Stimulated activated CD4-positive, alpha-beta T cell treated with anti-CD3 and anti-CD28 coated beads, Interleukin-15, amount 100 ng/mL, for 1 hour (primary cell): ENCODE results near the gene SFMBT2.
"Not testable (repeated sequence)": the region's sequence is repeated elsewhere in the genome, so short reads cannot be mapped to it uniquely, and the experiment has no call there.

Source experiments
- DNase-seq, 2 donors: peaks; one replicate each; pipeline ENCODE4 v3.0.0-alpha.2; 2020; ENCODE audit warnings: low read depth in 1 of 2, low spot score in 1 of 2

SFMBT2 gene

GRCh38 chr10:7301006-7301778 lies 109.6 kb downstream of the SFMBT2 start:
- DNase-seq = no peak

GRCh38 chr10:7300384-7300971 lies 110.4 kb downstream of the SFMBT2 start:
- DNase-seq = no peak

GRCh38 chr10:7299601-7300325 lies 111.1 kb downstream of the SFMBT2 start:
- not testable (repeated sequence) for DNase-seq

GRCh38 chr10:7298495-7298894 lies 112.3 kb downstream of the SFMBT2 start:
- DNase-seq = no peak

GRCh38 chr10:7297094-7297493 lies 113.7 kb downstream of the SFMBT2 start:
- no peak for DNase-seq

- DNase-seq = no peak
These were observed 114.2 kb downstream of the SFMBT2 start for GRCh38 chr10:7296648-7297047.

GRCh38 chr10:7296076-7296475 lies 114.8 kb downstream of the SFMBT2 start:
- DNase-seq = no peak

- no peak for DNase-seq
These were observed 117.4 kb downstream of the SFMBT2 start for GRCh38 chr10:7293378-7293920.

- no peak for DNase-seq
These were observed 119.2 kb downstream of the SFMBT2 start for GRCh38 chr10:7291487-7292270.

GRCh38 chr10:7288060-7288690 lies 122.7 kb downstream of the SFMBT2 start:
- DNase-seq = no peak

- no peak for DNase-seq
These were observed 123.5 kb downstream of the SFMBT2 start for GRCh38 chr10:7287377-7287776.

GRCh38 chr10:7285522-7286322 lies 125.1 kb downstream of the SFMBT2 start:
- DNase-seq = no peak

GRCh38 chr10:7283246-7283645 lies 127.6 kb downstream of the SFMBT2 start:
- DNase-seq = no peak

GRCh38 chr10:7282457-7282856 lies 128.4 kb downstream of the SFMBT2 start:
- DNase-seq = no peak

GRCh38 chr10:7281429-7281828 lies 129.4 kb downstream of the SFMBT2 start:
- no peak for DNase-seq

- no peak for DNase-seq
These were observed 131.5 kb downstream of the SFMBT2 start for GRCh38 chr10:7279303-7279702.

GRCh38 chr10:7277867-7278266 lies 133.0 kb downstream of the SFMBT2 start:
- DNase-seq = no peak

GRCh38 chr10:7277432-7277831 lies 133.4 kb downstream of the SFMBT2 start:
- DNase-seq = no peak

GRCh38 chr10:7275761-7276440 lies 134.9 kb downstream of the SFMBT2 start:
- DNase-seq = no peak
